Frontal cortex (tissue), 4 donors: ENCODE data around the gene ACY1. TPM values are rescaled to one million over a fixed set of nuclear protein-coding genes. Genes with fewer than 3 reads are reported as not detected.

Experiments used
- DNase-seq, 2 donors: peaks; one replicate each; pipeline ENCODE4 v3.0.0; 2012; ENCODE audit warnings: low spot score in 2 of 2
- FAIRE-seq: peaks from 2 replicates; lab custom pipeline; 2012; peaks lifted over from hg19 to GRCh38; lab: Jason Lieb, UNC
- total RNA-seq: library from RNA; depleted of rRNA; stranded (reverse); fragments of >200 nt; gene quantifications from one replicate; pipeline ENCODE4 v1.2.3, GENCODE V29; 2014
- donor health status: control.
- donor health status: control.
- donor health status: control.

Gene ACY1
- 3.3 TPM for total RNA-seq

DNA sequence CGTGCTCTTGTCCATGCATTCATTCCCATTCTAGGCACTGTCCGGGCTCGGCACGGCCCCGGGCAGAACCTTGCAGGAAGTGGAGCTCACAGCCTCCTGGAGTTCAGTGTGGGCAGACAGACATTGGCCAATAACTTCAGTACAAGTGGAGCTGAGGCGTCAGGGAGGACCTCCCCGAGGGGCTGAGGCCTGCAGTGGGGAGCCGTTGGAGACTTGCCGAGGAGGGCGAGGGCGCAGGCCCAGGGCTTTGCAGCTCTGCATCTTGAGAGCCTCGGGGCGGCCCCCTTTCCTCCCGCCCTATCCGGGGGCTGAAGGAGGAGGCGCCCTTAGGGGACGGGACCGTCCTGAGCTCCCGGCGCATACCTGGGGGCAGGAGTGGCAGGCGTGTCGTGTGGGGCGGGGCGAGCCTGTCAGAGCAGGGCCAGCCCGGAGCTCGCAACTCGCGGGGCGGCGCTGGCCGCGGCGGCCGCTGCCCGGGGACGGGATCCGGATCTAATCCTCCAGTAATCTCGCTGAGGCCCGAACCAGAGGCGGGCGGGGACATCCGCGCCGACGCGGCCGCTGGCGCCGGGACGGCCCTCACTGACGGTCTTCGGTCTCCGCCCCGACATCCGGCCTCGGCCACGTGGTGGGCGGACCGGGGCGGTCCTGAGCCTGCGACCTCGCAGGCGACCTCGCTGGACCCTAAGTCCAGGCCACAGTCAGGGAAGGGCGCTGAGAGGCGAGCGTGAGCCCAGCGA is at the start of gene ACY1:
Gene ACY1 (plus strand): TSS at position 698 of the 740 bp plus-strand sequence. CDS start 530 bp downstream, outside the sequence.
- DNase-seq: peak; percentile 96 to 98

DNA sequence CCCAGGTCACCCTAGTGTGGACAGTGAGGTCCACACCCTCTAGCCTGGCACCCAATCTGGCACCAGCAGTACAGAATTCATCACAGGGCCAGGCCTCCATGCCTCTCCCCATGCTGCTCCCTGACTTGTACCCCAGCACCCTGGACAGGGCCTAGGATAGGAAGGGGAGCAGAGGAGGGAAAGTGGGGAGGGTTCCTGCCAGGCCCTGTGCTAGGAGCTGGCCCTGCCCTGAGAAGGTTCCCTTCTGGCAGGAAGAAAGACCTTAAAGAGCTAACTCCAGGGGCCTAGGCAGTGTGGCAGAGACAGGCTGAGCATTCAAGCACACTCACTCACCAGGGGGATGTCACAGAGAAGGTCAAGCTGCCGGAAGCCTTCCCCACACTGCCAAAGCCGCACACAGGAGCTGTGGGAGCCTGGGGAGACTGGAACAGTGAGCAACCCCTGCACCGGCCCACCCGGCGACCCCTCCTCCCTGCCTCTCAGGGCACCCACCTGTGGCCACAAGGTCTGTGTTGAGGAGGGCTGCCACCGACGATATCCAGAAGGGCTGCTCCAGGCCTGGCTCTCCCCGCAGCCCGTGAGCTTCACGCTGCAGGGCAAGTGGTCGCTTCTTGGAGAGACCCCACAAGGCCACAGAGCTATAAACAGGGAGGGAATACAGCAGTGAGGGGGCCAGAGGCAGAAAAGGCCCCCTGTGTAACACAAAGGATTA is 49.0 kb upstream of the ACY1 start:
- DNase-seq (no peak), FAIRE-seq (no peak)

More for the DNA sequence above, at the start of gene ACY1:
- no peak for FAIRE-seq

- FAIRE-seq: no peak
- DNase-seq: no peak
Observed at GRCh38 chr3:51934991-51935885, 48.1 kb upstream of the ACY1 start.

- DNase-seq (no peak), FAIRE-seq (no peak)
Observed at GRCh38 chr3:51935886-51936755, 47.2 kb upstream of the ACY1 start.

- DNase-seq (no peak), FAIRE-seq (no peak)
Observed at GRCh38 chr3:51937014-51937413, 46.3 kb upstream of the ACY1 start.

GRCh38 chr3:51937611-51938450 is 45.5 kb upstream of the ACY1 start:
- FAIRE-seq (no peak), DNase-seq (no peak)

DNA sequence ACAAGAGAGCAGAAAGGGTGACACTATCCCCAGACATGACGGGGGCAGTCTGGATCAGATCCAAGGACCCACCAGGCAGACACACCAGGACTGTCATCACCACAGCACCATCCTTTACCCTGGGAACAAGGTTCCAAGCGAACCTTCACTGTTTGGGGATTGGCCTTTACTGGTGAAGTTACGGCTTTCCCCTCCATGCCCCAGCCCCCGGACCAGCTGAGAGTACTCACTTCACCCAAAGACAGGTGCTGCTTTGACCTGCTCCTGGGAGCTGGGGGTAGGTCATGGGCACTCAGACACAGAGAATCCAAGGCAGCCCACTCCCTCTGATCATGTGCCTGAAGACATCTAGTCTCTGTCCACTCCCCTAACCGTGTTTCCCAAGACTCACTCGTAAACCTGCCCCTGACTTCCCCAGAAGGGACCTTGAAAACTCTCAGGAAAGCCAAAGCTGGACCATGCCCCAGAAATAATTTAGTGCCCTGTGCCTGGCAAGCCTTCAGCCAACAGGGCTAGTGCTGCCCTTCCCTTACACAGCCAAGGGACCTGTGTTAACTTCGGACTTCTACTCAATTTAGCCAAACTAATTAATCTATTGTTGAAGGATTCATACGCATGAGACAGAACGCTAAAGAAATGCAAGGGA is 44.4 kb upstream of the ACY1 start:
- no peak for FAIRE-seq
- no peak for DNase-seq

DNA sequence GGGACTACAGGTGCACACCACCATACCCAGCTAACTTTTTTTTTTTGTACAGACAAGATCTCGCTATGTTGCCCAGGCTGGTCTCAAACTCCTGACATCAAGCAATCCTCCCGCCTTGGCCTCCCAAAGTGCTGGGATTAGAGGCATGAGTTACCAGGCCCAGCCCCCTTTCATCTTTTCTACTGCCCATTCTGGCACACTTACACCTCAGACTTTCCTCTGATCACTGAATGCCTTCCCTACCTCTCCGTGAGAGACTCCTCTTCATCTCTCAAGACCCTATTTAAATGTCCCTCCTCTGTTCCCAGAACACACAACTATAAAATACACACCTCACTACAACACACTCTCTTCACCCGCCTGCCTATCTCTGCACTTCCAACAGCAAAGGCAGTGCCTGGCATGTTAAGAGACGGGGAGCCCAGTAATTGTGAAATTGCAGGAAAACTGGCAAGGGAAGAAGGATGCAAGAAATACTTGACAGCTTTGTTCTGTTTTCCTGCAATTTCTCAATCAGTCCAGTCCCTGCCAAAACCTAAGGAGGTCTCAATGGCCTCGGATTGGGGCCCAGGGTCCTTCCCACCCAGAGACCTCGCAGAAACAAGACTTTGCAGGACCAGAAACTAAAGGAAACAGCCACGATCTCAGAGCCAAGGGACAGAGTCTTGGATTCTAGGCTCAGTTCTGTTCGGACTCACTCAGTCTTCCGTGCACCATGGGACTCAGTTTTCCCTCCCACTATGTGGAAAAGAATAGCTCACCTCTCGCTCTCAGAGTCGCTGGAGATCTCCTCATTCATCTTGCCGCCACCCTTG is 42.5 kb upstream of the ACY1 start:
- FAIRE-seq (no peak), DNase-seq (no peak)

DNA sequence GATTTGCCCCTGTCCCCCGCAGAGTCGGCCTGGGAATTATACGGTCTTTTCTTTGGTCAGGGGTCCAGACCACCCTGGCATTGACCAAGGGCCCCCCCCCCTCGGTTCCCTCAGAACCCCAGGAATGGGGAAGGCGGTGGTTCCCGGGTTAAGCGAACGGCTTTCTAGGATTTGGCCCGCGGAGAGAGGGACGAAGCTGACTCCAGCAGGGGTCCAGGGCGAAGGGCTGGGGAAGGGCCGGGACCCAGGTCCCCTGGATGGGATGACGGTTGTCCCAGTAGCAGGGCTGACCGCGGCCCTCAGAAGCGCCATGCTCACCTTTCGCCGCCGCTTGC is 41.9 kb upstream of the ACY1 start:
- FAIRE-seq (no peak), DNase-seq (no peak)

DNA sequence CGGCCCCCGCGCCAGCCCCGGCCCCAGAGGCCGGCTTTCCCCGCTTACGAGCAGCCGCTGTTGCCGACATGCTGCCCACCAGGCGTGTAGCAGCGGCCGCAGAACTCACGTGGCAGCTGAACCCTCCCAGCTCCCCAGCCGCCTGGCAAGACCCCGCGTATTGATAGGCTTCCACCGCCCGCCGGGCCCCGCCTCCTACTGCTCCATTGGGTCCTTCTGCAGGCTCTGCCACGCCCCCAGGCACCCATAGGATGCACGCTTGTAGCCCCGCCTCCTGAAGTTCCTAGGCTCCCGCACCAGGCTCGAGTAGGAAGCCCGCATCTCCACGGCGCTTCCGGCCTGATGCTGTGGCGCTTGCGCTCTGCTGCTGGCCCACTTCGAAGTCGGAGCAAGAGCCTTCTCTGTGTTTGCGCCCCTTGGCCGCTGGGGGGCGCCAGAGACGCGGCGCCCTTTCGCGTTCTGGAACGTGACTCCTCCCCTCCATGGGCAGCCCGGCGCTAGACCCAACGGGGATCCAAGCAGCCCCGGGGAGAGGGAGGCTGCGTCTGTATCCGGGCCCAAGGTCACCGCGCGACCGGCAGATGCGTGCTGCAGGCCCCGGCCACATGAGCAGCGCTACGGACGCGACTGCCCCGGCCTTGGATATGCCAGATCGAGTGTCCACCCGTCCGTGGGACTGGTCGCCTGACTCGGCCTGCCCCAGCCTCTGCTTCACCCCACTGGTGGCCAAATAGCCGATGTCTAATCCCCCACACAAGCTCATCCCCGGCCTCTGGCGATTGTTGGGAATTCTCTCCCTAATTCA is 41.3 kb upstream of the ACY1 start, which contains the start of the genes PARP3 and RRP9:
Gene PARP3 (plus strand): TSS at position 566 of the 805 bp plus-strand sequence. CDS start 993 bp downstream, outside the sequence.
Gene RRP9 (minus strand): TSS at position 107 of the 805 bp plus-strand sequence. CDS start 37 bp downstream, at position 70.
- FAIRE-seq: peak; percentile 99
- DNase-seq: peak; percentile 98 to 100

DNA sequence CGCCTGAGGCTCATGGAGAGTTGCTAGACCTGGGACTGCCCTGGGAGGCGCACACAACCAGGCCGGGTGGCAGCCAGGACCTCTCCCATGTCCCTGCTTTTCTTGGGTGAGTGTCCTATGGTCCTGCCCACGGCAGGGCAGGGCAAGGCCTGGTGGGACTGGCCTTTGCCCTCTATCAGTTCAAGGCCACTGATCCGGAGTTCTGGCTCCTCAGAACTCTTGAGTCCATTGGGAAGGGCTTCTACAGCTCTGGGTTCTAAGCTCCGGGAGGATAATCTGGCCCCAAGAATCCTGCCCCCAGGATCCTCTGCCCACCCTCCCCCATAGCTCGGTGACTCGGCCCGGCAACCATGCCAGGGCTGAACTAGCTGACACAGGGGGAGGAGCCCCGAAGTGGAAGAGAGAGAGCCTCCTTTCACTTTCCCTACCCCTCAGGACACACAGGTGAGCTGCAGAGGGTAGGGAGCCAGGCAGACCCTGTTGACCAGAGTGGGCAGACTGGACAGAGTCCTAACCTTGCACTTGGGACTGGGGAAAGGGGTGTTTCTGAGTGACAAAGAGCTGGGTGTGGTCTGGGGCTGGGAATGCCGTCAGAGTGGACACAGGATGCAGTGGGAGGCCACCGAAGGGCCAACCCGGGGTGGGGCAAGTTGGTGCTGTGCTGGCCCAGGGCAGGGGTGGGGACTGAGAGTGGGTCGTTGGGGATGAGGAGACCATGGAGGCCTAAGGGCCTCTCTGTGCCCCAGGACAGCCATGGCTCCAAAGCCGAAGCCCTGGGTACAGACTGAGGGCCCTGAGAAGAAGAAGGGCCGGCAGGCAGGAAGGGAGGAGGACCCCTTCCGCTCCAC is 40.5 kb upstream of the ACY1 start:
- no peak for FAIRE-seq
- DNase-seq: peak in 1 of 2 donors; percentile 57

DNA sequence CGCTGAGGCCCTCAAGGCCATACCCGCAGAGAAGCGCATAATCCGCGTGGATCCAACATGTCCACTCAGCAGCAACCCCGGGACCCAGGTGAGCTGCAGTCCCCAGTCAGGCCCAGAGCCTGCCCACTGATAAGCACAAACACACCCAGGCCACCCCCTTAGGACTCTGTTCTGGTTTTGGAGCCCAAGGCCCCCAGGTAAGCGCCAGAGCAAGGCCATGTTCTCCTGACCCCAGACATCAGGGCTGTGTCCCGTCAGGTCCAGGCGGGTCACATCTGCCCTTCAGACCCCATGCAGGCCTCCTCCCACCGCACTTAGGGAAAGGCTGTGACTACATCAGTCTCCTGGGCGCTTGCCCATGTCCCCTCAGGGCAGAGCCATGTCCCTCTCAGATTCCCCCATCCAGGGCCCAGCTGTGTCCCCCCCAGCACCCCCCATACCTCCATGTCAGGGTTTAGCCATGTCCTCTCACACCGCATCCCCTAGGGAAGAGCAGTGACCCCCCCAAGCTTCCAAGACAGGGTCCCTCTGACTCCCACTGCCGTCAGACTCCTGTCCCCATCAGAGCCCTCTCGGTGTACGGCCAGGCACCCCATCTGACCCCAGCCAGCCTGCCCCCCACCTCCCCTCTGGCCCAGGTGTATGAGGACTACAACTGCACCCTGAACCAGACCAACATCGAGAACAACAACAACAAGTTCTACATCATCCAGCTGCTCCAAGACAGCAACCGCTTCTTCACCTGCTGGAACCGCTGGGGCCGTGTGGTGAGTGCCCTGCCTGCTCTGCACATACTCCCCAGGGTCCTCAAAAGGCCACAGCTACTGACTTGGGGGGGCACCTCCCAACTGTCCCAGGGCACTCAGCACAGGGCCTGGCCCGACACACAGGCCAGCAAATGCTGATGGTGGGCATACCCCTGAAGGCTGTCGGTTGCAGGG is 39.6 kb upstream of the ACY1 start:
- DNase-seq: no peak

DNA sequence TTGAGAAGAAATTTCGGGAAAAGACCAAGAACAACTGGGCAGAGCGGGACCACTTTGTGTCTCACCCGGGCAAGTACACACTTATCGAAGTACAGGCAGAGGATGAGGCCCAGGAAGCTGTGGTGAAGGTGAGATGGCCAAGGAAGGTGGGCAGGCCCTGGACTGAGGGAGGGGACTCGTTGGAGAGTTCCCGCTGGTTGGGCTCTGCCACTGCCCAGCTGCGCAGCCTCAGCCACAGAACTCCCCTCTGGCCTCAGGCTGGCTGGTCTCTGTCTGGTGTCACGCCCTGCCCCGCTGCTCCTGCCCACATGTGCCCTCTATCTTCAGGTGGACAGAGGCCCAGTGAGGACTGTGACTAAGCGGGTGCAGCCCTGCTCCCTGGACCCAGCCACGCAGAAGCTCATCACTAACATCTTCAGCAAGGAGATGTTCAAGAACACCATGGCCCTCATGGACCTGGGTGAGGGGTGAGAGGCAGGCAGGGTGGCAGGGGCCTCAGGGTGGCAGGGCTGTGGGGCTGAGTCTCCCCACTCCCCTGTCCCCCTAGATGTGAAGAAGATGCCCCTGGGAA is 38.8 kb upstream of the ACY1 start:
- DNase-seq (no peak), FAIRE-seq (no peak)

More for the DNA sequence above, 39.6 kb upstream of the ACY1 start:
- no peak for FAIRE-seq
